GM21619 (cell line): ENCODE results near the gene SAMD8.
A peak's percentile ranks its signal among the peaks of the same experiment; 100 is the strongest.
"Not testable (repeated sequence)": the region's sequence is repeated elsewhere in the genome, so short reads cannot be mapped to it uniquely, and the experiment has no call there.

ENCODE experiments used
- ATAC-seq: cut with Tn5 transposase; IDR thresholded peaks from one replicate; pipeline ENCODE4 v1.9.1; 2021; ENCODE audit not compliant: unreplicated experiment

Gene SAMD8

DNA sequence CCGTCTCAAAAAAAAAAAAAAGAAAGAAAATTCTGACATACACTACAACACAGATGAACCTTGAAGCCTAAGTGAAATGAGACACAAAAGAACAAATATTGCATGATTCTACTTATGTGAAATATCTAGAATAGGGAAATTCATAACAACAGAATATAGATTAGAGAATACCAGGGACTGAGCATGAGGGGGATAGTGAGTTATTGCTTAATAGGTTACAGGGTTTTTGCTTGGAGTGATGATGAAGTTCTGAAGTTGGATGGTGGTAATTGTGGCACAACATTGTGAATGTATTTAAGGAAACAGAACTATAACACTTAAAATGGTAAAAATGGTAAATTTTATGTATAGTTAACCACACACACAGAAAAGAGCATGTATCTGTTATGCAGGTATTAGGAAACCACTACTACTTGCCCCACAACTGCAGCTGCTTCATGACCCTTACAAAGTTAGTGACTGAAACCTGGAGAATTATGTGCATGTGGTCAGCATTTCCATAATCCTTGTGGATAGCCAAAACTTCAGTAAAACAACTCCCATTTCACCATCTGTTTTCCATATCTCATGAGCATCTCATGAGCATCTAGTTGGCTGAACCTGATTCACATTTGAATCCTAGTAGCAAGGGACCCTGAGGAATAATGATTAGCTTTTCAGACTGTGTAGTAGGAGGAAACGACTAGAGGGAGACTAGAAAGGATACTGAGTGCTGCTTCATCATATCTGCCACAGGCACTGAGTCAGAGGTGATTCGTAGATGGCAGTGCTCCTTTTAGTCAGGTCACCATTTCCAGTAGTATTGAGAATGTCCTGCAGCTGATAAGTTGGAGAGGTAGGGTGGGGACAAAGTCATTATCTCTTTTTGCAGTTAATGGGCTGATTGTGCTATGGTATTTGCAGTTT, 26.3 kb downstream of the SAMD8 start:
- ATAC-seq: peak; percentile 68

DNA sequence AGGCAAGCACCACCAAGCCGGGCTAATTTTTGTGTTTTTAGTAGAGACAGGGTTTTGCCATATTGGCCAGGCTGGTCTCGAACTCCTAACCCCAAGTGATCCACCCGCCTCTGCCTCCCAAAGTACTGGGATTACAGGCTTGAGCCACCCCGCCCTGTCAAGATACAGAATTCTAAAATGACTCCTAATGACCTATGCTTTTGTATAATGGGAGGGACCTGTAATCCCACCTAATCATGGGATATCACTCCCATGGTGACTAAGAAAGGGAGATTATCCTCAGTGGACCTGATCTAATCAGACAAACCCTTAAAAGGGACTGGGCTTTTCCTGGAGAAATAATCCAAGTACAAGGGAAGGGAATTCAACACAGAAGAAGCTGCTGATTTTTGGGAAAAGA, 28.8 kb downstream of the SAMD8 start:
- ATAC-seq: no peak

DNA sequence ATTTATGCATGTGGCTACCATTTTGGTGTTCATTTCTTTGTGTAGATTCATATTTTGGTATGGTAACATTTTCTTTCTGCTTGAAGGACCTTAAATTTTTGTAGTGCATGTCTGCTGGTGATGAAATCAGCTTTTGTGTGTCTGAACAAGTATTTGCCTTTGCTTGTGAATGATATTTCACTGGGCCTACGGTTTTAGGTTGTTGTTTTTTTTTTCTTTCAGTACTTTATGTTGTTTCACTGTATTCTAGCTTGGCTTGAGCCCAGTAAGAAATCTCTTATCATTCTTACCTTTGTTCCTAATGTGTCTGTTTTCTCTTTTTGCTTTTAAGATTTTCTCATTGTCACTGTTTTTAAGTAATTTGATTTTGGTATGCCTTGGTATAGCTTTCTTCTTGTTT, 31.9 kb downstream of the SAMD8 start:
- no peak for ATAC-seq

DNA sequence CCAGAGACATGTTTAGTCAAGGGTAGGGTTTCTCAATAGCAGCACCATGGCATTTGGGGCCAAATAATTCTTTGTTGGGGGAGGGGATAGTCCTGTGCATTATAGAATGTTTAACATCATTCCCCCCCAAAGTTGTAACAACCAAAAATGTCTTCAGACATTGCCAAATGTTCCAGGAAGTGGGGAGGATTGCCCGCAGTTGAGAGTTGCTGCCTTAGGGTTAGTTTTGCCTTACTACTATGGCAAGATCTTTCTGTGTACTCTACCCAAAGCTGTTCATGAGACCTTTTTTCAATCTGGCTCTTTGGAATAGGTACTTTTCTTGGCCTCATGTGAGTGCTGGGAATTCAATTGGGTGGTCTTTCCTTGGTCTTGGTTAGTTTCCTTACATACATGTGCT, 34.1 kb downstream of the SAMD8 start:
- no peak for ATAC-seq

DNA sequence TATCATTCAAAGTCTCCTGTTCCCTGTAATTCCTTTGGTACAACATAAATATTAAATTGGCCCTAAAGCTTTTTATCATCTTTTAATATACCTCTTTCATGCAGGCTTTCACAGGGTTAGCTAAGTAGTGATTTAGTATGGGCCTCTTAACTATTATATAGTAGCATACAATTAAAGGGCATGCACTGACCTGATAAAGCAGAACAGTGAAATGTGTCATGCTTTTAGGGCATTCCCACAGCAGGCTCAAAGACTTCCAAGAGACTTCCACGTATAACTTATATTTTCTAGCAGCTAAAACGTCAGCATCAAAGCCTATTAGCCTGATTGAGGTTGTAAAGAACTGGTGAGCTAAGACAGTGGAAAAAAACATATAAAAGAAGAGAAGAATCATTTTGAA, 35.3 kb downstream of the SAMD8 start:
- ATAC-seq: no peak

DNA sequence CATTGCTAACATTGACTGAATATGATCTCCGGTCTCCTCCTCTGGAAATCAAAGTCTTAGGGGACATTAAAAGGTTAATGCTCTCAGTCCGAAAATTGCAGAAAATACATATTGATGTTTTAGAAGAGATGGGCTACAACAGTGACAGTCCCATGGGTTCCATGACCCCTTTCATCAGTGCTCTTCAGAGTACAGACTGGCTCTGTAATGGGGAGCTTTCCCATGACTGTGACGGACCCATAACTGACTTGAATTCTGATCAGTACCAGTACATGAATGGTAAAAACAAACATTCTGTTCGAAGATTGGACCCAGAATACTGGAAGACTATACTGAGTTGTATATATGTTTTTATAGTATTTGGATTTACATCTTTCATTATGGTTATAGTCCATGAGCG, 39.2 kb downstream of the SAMD8 start:
- ATAC-seq: no peak

DNA sequence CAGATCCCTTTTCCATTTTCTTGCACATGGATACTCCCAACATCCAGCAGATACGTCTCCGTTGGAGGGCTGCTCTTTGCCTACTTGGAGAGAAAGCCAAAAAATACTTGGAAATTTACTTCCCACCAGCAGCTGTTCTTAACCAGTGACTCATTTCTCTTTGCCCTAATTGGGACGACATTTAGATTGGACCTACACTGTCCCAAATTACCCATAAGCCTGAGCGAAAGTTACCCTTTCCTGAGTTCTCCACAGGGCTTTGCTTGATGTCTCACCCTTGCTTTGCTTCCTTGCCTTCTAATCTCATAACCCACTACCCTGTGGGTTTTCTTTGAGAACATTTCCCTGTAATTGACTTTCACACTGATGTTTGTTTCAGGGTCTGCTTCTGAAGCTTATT, 48.1 kb downstream of the SAMD8 start:
- no peak for ATAC-seq

DNA sequence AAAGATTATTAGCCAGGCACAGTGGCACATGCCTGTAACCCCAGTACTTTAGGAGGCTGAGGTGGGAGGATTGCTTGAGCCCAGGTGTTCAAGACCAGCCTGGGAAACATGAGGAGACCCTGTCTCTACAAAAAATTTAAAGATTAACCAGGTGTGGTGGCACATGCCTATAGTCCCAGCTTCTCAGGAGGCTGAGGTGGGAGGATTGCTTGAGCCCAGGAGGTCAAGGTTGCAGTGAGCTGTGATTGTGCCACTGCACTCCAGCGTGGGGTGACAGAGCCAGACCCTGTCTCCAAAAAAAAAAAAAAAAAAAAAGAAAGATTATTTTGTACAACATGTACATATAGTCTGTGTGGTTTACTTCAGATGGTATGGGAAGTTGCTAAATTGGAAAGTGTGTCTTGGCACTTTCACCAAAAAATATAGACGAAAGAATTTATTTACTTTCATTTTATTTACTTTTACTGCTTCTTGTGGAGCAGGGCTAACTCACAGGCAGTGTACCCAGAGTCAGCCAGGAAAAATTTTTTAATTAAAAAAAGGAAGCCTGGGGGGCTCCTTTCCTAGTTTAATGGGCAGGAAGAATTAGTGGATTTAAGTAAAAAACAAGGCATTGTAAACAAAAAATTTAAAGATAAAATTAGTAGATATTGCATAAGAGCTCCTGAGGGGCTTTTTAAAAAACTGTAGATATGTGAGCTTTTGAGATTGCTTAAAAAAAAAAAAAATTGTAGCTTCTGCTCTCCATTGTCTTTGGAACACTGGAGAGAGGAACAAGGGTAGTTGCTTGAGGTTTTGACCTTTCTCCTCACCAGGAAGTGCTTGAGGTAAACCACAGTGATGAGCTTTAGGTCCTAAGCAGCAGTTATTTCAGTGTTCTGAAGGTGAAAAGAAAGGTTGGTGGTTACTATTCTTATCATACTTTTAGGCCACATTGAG, 54.5 kb downstream of the SAMD8 start:
- ATAC-seq: peak; percentile 97

DNA sequence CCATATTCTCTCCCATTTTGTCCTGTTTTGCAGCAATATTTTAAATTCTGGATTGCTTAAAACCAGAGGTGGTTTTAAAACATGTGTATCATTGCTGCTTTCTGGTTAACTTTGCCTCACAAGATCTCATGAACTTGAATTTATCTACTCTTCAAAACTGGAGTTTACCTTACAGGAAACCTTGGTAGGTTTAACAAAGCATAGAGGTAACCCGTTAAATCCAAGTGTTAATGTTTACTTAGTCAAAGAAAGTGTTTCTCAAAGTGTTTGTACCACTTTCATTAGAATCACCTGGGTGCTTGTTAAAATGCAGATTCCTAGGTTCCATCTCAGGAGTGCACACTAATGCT, 55.1 kb downstream of the SAMD8 start:
- ATAC-seq: peak; percentile 27

DNA sequence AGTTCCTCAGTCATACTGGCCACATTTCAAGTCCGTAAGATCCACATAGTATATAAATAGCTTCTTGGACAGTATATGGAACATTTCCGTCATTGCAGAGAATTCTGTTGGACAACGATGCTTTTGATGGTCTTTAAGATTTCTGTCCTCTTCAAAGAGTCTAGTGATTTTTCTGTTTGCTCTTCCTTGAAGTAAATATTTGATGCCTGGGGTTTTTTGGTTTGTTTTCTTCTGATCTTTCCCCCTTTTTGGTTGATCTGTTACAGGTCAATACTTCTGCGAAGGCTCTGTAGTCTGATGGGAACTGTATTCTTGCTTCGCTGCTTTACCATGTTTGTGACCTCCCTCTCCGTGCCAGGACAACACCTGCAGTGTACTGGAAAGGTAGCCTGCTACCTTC, 56.8 kb downstream of the SAMD8 start:
- ATAC-seq: no peak

DNA sequence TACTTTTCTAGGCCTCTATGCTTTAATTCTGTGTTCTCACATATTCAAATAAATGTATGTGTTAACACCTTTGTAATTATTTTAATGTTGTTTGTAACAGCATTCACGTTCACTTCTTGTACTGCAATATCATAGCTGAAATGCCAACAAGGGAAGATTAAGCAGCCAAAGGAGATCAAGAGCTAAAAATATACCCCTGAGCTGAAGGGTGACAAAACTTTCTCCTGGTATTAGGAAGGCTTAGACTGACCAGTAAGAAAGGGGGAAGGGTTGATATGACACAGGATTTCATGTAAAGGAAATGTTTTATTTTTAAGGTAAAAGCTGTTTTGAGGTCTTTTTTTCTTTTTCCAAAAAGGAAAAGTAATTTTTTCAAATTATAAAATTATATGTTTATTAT, 58.8 kb downstream of the SAMD8 start:
- ATAC-seq: no peak

DNA sequence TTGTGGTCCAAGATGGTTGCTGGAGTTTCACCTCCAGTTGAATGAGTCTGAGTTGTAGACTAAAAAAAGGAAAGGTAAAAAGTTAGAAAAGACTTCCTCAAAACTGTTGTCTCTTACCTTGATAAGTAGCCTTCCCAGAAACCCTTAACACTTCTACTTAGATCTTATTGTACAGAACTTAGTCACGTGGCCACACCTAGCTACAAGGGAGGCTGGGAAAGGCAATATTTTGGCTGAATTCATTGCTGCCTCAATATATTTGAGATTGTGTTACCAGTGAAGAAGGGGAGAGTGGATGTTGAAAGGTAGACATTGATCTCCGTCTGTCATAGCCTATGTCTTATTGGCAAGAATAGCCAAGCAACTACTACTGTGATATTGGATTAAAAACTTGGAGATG, 63.6 kb downstream of the SAMD8 start:
- no peak for ATAC-seq

DNA sequence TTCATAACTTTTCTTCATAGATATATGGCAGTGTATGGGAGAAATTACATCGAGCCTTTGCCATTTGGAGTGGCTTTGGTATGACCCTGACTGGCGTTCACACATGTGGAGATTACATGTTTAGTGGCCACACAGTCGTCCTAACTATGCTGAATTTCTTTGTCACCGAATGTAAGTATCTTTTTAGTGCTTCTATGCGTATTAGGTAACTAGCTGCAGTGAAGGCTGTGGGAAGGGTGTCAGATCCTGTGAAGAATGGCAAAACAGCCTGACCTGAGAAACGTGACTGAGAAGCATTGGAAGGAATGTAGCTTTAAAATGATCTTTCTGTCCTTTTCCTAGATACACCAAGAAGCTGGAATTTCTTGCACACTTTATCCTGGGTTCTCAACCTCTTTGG, 64.6 kb downstream of the SAMD8 start:
- ATAC-seq: no peak

DNA sequence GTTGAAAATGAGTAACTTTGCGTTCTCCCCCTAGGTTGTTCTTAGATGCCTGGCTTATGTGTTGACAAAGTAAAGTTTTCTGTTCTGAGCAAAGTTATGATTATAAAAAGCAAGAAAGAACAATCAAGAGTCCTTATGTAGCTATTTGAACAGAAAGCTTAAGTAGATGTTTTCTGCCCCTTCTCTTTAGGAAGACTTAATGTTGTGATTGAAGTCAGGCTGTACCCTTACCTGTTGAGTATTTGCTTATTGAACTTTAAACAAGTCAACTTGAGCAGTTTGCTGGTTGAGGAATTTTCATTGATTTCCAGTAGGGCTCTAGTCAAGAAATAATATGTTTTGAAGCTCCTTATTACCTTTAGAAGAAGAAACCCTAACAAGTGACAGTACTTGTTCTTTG, 65.3 kb downstream of the SAMD8 start:
- no peak for ATAC-seq

DNA sequence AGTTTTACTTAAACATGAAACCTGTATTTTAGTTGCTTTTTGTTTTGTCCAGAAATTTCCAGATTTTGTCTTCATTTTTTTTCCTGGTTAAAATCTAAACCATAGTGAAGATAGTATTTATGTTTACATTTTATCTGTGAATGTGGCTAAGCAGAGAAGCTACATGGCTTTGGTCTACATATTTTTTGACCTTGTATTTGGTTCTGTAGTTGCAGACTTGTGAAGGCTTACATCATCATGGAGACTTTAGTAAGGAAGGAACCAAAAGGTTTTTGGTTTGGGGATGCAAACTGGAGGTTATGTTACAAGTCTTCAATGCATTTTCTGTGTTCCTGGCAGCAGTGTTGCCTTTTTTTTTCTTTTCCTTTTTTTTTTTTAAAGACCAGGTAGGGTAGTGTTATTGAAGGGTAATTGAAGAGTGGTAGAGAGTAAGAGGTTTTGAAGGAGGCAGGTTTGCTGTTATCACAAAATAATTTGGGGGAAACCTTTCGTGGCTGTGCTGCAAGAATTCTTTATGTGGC, 68.3 kb downstream of the SAMD8 start:
- ATAC-seq: no peak

DNA sequence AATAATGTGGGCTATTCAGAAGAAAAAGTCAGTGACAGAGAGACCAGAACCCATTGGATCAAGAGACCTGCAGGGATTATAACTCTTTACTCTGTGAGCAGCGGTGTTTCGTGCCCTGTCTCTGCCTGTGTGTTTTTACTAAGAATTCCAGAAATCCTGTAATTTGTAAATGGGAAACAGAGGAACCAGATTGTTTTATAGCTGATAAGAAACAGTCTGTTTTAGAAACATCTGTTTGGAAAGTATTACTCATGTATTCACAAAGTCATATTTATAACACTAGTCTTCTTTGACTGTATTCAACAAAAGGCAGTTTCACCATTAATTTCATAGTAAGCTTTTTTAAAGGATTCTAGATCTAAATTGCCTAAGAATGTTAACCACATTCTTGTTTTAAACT, 69.1 kb downstream of the SAMD8 start:
- no peak for ATAC-seq

DNA sequence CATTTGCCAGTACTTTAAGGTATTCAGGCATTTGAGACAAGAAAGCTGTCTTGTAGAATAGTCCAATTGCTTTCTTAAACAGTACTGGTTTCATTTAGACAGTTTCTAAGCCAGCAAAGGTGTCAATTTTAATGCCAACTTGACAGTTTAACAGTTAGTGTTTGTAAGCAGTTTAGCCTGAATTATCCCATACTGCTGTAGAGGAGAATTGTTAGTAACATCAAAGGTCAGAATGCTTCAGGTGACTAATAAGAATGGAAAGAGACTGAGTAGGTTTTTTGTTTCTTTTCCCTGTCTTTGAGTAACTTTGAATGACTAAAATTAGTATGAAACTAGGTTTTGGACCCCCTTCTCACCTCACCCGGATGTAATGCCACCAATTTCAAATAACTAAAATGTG, 69.6 kb downstream of the SAMD8 start:
- ATAC-seq: no peak

DNA sequence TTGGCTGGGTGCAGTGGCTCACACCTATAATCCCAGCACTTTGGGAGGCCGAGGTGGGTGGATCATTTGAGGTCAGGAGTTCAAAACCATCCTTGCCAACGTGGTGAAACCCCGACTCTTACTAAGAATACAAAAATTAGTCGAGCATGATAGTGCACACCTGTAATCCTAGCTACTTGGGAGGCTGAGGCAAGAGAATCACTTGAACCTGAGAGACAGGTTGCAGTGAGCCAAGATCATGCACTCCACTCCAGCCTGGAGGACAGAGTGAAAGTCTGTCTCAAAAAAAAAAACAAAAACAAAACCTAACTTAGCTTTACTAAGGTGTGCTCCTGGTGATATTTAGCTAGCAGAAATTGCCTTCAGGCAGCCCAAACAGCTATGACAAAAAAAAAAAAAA, 74.9 kb downstream of the SAMD8 start:
- ATAC-seq: no peak

DNA sequence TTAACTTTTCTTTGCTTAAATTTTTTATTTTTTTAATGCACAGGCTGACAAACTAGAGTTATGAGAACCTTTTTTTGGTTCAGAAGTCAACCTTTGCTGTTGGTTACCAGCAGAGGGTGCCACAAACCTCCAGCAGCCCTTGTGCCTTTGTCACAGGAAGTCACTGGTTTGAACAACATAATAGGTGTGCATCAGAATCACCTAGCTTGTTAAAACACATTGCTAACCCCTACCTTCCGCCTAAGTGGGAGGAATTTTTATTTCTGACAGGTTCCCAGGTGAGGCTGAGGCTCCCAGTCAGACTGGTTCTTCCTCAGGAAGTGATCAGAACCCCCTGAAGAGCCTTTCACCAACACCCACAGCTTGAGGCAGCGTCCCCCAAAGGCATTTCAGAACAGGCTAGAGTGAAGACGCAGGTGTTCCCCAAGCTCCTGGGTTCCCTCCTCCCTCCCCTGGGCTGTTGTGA, 76.5 kb downstream of the SAMD8 start:
- ATAC-seq: peak; percentile 64

DNA sequence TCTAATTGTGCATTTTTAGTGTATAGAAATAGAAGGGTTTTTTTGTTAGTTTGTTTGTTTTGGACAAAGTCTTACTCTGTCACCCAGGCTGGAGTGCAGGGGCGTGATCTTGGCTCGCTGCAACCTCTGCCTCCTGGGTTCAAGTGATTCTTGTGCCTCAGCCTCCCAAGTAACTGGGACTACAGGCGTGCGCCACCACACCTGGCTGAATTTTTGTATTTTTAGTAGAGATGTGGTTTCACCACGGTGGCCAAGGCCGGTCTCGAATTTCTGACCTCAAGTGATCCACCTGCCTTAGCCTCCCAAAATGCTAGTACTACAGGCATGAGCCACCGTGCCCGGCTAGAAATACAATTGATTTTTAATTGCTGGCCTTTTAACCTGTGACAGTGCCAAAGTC, 77.1 kb downstream of the SAMD8 start:
- ATAC-seq: not testable (repeated sequence)

DNA sequence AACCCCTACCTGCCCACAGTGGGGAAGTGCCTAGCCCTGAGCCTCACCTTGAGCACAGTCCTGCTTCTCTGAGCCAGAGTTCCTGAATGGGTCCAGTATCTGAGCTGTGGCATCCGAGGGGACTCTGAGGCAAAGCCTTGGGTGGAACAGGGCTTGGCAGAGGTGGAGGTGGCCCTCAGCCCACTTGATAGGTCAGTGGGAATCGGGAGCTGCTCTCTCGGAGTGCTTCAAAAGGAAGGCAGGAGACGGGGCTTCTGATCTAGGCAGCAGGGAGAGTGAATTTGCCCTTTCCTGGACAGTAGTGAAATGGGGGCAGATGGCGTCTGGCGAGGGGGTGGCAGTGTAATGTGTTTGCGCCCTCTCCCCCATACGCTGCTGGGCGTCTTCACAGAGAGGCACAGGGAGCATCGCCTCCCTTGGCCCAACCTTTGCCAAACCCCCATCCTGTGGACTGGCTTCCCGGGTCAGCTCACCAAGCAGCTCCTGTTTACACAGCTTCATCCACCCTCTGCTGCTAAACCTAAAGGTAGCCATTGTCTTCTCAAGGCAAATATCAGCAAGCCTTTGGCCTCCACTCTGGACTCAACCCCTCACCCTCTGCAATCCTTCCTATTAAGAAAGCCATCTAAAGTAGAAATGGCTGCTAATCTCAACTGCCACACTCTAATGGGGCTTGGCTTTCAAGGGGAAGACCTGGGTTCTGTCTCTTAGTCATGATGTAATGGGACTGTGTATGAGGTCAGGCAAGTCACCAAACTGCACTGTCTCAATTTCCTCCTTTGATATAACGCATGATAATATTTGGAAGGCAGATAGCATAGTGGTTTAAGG, 78.0 kb downstream of the SAMD8 start:
- ATAC-seq: no peak
